NCI-H526 (cell line): Measurements from ENCODE around the gene SSTR4.
"Not testable (repeated sequence)": the region's sequence is repeated elsewhere in the genome, so short reads cannot be mapped to it uniquely, and the experiment has no call there.

Experiments used
- DNase-seq, 2 experiments: peaks; one replicate each; lab custom pipeline; 2025; lab: John Stamatoyannopoulos, UW

Gene SSTR4

DNA sequence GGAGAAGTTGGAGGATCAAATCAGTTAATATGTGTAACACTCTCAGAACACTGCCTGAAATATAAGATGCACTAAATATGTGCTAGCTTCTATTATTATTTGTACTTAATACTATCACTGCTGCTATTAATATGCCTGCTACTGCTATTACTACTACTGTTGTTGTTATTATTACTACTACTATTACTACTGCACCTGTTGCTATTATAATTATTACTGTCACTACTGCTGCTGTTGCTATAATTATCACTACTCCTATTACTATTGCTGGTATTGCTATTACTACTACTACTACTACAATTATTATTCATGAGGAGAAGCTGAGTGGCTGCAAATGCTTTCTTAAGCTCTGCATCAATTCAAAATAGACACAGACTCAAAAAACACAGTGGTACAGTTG, 16.7 kb upstream of the SSTR4 start:
- DNase-seq: no peak

DNA sequence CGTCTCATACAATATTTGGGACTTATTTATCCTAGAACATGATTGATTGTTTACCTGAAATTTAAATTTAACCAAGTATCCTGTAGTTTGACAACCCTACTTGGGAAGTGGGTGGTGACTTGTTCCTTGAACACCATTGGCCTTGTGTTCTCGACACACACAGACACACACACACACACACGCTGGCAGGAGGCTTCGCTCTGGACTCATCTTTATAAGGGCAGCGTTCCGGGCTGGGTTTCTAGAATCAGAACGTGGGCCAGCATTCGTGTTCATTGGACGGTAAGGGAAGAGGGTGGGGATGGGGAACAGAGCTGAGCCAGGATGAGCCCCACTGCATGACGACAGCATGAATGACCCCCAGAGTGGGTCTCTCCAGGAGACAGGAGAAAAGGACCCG, 16.2 kb upstream of the SSTR4 start:
- no peak for DNase-seq

DNA sequence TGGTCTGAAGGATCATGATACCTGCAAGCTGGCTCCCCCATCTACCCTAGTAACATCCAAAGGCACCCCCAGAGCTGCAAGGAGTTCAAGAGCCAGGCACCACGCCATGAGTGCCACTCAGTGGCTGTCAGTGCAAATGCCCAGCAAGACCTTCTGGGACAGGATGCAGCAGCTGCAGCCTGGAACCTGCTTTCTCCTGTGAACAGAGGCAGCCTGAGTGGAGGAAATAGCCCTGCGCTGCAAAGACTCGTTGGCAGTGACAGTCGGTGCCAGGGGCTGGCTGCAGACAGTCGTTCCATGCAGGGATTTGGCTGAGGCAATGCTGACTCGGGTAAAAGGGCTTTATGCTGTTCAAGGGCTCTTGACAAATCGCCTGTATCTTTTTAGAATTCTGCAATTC, 15.7 kb upstream of the SSTR4 start:
- DNase-seq: no peak

DNA sequence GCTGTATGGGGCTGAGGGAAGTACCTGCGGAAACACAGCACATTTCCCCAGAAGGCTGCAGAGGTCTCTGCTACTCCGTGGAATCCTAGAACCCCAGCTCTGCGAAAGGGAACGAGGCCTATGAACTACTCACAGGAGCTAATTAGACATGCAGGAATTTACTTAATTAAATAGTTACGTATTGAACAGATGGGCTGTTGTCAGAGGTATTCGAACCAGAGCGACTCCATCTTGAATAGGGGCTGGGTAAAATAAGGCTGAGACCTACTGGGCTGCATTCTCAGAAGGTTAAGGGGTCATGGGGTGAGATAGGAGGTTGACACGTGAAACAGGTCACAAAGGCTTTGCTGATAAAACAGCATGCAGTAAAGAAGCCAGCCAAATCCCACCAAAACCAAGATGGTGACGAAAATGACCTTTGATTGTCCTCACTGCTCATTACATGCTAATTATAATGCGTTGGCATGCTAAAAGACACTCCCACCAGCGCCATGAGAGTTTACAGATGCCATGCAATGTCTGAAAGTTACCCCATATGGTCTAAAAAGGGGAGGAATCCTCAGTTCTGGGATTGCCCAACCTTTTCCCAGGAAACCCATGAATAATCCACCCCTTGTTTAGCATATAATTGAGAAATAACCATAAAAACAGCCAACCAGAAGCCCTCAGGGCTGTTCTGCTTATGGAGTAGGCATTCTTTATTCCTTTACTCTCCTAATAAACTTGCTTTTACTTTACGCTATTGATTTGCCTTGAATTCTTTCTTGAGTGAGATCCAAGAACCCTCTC, 14.7 kb upstream of the SSTR4 start:
- no peak for DNase-seq

DNA sequence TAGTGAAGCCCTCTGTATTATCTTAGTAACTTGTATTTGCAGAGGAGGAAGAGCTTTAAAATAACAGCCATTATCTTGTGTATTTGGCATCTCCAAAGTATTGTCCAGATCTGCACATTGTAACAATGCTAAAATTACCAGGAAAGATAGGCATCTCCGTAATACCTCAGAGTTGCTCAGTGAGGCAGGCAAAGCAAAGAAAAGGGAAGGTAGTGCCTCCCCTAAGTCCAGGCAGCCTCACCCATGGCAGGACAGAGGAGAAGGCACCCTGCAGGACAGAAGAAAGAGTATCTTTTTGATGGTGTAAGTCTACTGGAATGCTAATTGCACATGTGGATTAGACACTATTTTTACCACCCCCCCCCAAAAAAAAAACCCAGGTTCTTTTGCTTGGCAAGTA, 13.6 kb upstream of the SSTR4 start:
- no peak for DNase-seq

DNA sequence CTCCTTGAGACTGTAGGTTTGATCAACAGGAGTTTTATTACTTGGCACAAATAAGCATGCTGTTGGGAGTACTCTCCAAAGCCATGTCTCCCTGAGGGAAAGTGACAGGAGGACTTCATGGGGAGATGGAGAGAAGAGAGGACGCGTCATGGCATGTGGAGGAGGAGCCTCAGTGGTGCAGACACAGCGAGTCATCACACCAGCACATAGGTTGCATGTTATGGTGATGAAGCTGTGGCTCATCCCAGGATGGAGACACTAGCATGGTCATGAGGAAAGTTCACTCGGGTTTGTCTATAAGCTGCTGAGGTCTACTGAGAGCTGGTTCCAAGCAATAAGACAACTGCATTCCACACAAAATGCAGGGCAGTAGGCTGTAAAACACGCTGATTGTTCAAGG, 13.2 kb upstream of the SSTR4 start:
- no peak for DNase-seq

DNA sequence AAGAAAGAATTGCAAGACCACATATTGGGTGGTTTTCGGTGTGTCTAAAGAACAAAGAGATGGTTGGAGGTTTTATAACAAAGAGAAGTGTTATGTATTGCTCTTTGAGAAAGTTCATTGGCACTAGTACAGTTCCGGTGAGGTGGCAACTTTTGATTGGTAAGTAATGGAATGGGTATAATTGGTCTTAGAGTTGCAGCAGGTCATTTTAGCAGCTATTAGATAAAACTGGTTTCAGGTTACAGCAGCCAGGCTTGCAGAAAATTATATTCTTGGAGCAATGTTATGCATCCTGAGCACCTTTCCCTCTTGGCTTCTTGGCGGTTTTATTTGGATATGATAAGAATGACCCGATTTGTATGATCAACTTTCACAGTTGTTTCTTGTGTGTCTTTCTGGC, 12.3 kb upstream of the SSTR4 start:
- no peak for DNase-seq

DNA sequence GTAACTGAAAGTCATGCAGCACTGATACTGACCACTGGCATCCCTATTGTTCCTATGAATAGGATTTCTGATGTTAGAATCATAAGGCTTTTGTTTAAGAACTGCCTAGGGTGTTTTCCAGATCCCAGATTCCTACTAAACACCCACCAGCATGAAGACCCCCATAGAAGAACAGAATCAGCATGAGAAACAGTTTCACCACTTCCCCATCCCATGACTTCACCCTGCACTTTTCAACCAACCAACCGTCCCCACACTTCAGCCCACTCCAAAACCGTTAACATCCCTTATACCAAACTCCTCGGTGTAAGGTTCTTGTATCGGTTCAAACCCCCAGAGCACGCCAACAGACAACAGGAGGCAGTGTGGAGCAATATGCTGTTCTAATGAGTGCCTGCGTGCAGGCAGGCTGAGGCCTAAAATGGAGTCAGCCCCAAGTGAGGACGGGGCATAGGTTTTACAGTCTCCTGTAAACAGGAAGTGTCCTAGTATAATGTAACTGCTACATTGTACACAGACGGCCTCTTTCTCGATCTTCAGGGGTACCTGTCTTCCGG, 11.4 kb upstream of the SSTR4 start:
- DNase-seq: no peak

DNA sequence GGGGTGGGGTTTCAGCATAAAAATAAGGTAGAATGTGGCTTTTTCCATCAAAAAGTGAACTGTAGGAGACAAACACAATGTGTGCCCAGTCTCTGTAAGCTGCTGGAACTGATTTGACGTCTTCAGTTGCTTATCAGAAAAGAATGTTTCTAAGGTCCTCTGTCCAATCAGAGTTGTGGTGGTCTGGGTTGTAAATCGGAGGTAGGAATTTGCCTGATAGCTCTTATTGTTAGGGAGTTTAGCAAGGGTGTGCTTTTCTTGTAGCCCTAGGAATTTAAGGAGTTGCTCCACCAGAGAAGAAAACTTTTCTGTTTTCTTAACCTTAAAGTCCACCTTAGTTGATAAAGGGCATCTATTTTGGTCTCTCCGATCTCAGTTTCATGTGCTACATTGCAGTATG, 10.4 kb upstream of the SSTR4 start:
- no peak for DNase-seq

DNA sequence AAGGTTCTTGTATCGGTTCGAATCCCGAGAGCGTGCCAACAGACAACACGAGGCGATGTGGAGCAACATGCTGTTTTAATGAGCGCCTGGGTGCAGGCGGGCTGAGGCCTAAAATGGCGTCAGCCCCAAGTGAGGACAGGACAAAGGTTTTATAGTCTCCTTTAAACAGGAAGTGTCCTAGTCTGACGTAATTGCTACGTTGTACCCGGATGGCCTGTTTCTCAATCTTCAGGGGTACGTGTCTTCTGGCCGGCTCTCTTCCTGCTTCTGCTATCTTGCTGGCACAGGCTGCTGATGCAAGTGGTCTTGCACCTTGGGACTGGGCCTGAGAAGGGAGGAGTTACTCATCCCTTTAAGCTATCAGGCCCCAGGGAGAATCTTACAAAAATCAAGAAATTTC, 9.6 kb upstream of the SSTR4 start:
- DNase-seq: not testable (repeated sequence)

DNA sequence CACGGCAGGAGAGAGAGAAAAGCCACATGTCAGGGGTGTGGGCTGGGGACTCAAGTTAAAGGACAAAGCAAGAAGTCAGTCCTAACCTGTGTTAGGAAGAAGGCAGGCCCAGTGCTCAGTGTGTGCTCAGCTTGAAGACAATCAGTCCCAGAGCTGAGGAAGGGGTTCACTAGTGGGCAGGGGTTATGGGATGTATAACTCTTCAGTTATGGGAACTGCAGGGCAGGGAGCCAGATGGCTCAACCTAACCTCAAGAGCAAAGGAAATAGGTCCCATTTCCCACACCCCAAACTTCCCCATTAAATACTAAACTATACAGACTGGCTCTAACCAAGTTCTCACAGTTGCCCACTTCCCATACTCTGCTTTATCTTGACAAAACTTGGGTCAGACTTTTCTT, 7.4 kb upstream of the SSTR4 start:
- DNase-seq: no peak

DNA sequence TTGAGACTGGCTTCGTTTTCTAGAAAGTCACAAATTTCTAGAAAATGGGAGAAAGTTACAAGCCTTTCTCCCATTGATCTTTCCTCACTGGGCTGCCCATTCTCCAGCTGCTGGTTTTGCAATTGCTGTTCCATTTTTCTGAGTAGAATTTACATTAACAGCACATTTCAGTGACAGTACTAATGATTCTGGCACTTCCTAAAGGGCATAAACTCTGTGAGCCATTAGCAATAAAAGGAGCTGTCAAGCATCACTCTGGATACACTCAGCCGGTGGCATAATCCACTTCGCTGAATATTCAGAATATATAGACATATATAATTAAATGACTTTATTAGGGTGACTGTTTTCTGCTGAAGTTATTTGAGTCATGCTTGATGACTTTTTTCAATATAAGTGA, 6.7 kb upstream of the SSTR4 start:
- DNase-seq: no peak

DNA sequence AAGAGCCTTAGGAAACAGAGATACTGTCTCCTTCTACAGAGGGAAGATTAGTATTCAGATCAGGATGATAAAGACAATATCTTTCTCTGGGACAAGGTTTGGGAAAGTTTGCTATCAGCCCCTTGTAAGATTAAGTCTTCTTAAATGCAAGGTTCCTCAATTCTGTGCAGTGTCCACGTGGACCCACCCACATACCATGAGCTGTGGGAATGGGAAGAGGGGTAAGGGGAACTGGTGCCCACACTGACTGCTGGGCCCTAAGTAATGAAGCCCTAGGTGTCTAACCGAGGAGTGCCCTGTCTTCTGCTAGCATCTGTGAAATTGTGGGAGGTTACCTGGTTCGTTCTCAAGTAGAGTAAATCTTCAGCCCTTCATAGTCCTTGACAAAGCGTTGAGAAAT, 5.8 kb upstream of the SSTR4 start:
- DNase-seq: no peak

DNA sequence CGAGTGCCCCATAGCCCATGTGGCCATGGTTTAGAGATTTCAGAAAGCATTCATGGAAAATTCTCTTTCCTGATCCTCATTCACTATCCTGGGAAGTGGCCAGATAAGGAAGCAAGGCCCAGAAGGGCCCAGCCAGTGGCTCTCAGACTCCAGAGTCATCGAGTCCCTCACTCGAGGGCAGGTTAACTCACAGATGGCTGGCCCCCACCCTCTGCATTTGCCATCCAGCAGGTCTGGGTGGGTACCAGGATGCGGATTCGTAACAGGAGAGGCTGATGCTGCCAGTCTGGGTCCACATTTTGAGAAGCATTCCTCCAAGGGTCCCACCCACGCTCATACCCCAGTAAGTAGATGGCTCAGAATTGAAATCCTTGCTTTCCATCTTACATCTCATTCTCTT, 3.8 kb upstream of the SSTR4 start:
- DNase-seq: no peak

DNA sequence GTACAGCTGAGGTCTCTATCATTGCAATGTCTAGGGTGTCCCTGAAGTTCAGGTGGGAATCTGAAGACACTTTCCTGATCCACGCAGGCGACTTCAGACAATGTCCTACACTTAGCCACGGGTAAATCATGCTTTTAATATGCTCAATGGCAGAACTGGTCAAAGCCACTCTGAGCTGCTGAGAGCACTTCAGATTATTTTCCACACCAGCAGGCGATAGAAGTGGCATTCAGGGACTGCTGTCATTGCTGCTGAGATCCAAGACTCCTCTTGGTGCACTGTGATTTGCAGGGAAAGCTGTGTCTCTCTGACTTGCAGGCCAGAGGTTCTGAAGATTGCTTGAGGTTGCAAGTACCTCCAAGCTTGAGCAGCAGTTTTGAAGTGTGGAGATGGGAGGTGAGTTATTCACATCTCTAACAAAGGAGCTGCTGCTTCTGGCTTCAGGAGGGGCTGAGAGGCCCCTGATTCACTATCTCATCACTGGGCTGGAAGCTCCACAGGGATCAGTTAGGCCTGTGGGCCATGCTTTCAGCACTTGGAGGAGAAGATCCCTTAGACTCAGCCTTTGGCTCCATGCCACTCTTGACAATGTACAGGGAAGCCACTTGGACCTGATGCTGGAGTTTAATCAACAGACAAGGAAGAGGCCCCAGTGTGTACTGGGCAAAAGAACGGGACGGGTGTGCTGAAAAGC, 2.9 kb upstream of the SSTR4 start:
- DNase-seq: no peak

DNA sequence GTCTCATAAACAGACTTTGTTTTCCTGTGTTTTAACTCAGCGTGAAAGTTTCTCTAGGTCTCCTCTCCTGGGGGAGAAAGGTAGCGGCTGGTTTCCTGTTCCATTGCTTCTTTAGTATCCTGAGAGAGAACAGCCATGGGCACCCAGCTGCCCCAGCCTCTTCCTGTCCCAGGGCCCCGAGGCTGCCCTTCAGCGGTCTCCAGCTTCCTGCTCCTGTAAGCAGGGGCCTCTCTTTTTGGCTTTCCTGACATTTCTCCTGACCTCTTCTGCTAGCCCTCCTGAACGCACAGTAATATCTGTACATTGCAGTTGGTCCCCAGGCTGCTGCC, 2.4 kb upstream of the SSTR4 start:
- no peak for DNase-seq

DNA sequence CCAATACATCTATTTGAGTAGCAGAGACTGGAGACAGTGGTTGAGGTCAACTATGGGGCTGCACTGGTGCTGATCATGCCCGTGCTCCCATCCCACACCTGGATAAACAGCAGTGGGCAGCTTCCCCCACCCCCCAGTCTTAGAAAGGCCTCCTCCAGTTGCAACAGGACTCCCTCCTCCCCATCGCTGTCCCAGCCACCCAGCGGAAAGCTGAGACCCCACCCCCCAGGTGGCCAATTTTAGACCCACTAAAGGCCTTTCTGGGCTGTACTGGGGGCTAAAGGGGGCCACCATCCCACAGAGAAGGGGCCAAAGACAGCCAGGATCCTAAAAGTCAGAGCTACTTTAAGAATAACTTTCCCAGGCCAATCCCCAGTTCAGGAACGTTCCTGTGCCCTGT, 1.2 kb upstream of the SSTR4 start:
- DNase-seq: no peak

DNA sequence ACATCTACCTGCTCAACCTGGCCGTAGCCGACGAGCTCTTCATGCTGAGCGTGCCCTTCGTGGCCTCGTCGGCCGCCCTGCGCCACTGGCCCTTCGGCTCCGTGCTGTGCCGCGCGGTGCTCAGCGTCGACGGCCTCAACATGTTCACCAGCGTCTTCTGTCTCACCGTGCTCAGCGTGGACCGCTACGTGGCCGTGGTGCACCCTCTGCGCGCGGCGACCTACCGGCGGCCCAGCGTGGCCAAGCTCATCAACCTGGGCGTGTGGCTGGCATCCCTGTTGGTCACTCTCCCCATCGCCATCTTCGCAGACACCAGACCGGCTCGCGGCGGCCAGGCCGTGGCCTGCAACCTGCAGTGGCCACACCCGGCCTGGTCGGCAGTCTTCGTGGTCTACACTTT, 619 bp downstream of the SSTR4 start:
- no peak for DNase-seq

DNA sequence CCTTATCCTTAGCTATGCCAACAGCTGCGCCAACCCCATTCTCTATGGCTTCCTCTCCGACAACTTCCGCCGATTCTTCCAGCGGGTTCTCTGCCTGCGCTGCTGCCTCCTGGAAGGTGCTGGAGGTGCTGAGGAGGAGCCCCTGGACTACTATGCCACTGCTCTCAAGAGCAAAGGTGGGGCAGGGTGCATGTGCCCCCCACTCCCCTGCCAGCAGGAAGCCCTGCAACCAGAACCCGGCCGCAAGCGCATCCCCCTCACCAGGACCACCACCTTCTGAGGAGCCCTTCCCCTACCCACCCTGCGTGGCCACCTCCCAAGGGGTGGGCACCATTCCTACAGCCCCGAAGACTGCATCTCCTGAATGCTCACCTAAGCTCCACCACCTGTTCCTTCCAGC, 1.3 kb downstream of the SSTR4 start:
- no peak for DNase-seq

DNA sequence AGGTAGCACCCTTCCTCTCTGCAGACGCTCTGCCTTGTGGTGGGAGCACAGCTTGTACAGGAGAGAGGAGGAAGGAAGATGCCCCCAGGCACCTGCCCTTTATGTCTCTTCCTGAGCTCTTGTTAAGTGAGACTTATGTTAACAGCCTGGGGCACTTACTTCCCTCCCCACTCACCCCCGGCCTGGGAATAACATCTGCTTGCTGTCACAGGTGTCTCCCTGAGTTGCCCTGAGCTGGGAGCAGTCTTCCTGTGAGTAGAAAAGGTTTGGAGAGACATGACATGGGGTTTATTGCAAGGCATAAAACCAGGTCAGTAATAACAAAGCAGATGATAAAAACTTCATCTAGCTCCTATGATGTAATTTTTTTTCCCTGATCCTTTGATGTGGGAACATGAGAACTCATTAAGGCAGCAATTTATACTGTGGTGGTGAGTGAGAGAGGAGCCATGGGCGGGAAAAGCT, 1.9 kb downstream of the SSTR4 start:
- DNase-seq: no peak

DNA sequence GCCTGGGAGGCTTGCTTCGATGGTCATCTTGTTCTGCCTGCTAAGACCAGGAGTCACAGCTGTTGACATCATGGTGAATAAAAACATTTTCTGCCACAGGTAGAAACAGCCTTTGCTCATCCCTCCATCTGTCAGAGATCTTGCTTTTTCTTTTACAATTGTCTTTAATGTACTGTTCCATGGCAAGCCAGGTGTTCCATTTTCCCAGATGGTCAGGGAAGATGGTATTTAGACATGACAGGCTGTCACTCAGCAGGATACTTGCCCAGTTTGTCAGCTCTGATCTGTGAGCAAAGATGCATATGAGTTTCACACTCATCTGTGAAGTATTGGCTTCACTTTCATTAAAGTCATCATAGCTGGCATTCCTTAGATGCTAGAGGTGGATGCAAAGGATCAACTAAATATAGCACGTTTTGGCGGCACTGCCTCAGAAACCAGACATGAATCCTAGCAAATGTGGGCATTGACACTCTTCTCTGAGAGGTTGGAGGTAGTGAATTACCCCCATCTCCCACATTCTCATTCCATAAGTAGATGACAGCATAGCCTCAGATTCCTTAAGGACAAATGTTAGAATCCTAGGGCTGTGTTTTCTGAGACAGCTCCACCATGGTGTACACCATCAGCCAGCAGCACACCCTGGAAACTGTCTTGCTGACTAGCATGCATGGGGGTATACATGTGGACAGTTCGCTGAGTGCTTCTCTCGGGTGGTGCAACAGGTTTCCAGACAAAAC, 4.2 kb downstream of the SSTR4 start:
- DNase-seq: no peak

DNA sequence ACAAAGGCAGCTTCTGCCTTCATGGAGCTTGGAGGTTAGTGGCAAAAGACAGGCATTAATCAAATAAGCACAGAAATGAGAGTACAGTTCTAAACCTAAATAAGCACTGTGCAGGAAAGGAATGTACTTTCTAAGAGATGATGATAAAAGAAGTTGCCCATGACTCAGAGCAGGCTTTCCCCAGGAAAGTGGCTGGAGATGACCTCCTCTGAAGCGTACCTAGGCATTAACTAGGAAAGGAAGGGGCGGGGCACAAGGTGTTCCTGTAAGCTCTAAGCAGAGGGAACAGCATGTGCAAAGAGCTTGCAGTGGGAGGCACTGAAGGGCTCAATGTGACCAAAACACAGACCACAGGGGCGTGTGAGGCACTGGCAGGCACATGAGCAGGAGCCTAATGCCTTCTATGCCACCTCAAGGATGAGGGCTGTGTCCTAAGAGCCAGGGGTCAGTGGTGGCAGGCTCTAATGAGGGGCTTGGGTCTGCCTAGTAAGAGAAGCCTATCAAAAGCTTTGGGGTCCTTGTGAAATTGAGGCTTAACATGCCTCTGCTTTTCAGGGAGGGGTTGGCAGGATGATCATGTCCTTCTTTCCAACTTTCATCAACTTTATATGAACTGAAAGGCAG, 4.9 kb downstream of the SSTR4 start:
- no peak for DNase-seq

DNA sequence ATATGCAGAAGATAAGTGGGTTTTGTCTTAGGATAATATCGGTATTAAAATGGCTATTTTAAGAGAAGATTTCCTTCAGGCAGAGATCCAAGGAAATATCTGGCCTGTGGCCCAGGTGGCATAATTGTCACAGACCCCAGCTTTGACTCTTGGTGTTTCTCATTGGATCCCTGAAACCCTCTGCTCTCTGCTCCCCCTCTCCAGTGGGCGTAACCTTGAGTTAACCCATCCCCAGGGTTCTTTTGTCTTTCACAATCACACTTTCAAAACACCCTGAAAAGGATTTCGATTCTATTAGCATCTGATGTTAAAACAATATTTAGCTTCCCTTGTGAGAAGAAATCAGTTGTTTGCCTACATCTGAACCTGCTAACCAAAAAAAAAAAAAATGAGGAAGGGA, 7.2 kb downstream of the SSTR4 start:
- no peak for DNase-seq
